Measurements from ENCODE around the gene CES1.
"Not testable (repeated sequence)": the region's sequence is repeated elsewhere in the genome, so short reads cannot be mapped to it uniquely, and the experiment has no call there.

Gene CES1

GRCh38 chr16:55808286-55808685 lies 24.6 kb downstream of the CES1 start:
- not testable (repeated sequence) for DNase-seq; H3K9ac ChIP-seq (ENCODE audit: low read length); H3K14ac ChIP-seq (ENCODE audit: low read length); H3K4ac ChIP-seq (ENCODE audit: low read depth, low read length); H3K9me3 ChIP-seq (ENCODE audit: insufficient read depth, low read depth, low read length); H2AK5ac ChIP-seq (ENCODE audit: low read length); H3K23ac ChIP-seq (ENCODE audit: low read length); H3K79me1 ChIP-seq (ENCODE audit: low read length); H4K91ac ChIP-seq (ENCODE audit: low read depth, low read length); H3K36me3 ChIP-seq (ENCODE audit: control insufficient read depth in 1 of 2, insufficient read depth in 2 of 2, low read length in 2 of 2); H3K79me2 ChIP-seq (ENCODE audit: control insufficient read depth, insufficient read depth, low read length, poor library complexity); H2BK12ac ChIP-seq (ENCODE audit: low read length); H3K27me3 ChIP-seq (ENCODE audit: insufficient read depth, low read length); H3K27ac ChIP-seq (ENCODE audit: low read depth, low read length); H2AFZ ChIP-seq (ENCODE audit: insufficient read depth, low read length, poor library complexity); H3K18ac ChIP-seq (ENCODE audit: low read length); H2BK5ac ChIP-seq (ENCODE audit: low read depth, low read length, poor library complexity); H3K4me1 ChIP-seq (ENCODE audit: control insufficient read depth in 1 of 2, insufficient read depth in 2 of 2, low read length in 2 of 2); H3K4me3 ChIP-seq (ENCODE audit: low read depth, low read length); H2BK120ac ChIP-seq (ENCODE audit: insufficient read depth, low read length, poor library complexity); H4K8ac ChIP-seq (ENCODE audit: low read depth, low read length); H3K4me2 ChIP-seq (ENCODE audit: low read length); H4K12ac ChIP-seq (ENCODE audit: low read depth, low read length)
- WGBS (ENCODE audit: extremely low coverage, insufficient coverage, insufficient read length): no CpG with 5 or more reads among the region's 1 CpG

- H3K9me3 ChIP-seq (ENCODE audit: insufficient read depth, low read depth, low read length); H3K9ac ChIP-seq (ENCODE audit: low read length); H3K23ac ChIP-seq (ENCODE audit: low read length); H3K27me3 ChIP-seq (ENCODE audit: insufficient read depth, low read length); H2AFZ ChIP-seq (ENCODE audit: insufficient read depth, low read length, poor library complexity); H2AK5ac ChIP-seq (ENCODE audit: low read length); H3K14ac ChIP-seq (ENCODE audit: low read length); H3K4me2 ChIP-seq (ENCODE audit: low read length); DNase-seq; H2BK5ac ChIP-seq (ENCODE audit: low read depth, low read length, poor library complexity); H3K79me1 ChIP-seq (ENCODE audit: low read length); H3K36me3 ChIP-seq (ENCODE audit: control insufficient read depth in 1 of 2, insufficient read depth in 2 of 2, low read length in 2 of 2); H3K79me2 ChIP-seq (ENCODE audit: control insufficient read depth, insufficient read depth, low read length, poor library complexity); H4K91ac ChIP-seq (ENCODE audit: low read depth, low read length); H3K18ac ChIP-seq (ENCODE audit: low read length); H2BK120ac ChIP-seq (ENCODE audit: insufficient read depth, low read length, poor library complexity); H3K4ac ChIP-seq (ENCODE audit: low read depth, low read length); H3K4me1 ChIP-seq (ENCODE audit: control insufficient read depth in 1 of 2, insufficient read depth in 2 of 2, low read length in 2 of 2); H4K8ac ChIP-seq (ENCODE audit: low read depth, low read length); H3K27ac ChIP-seq (ENCODE audit: low read depth, low read length); H3K4me3 ChIP-seq (ENCODE audit: low read depth, low read length); H4K12ac ChIP-seq (ENCODE audit: low read depth, low read length); H2BK12ac ChIP-seq (ENCODE audit: low read length): not testable (repeated sequence)
- no CpG with 5 or more reads among the region's 6 CpGs for WGBS (ENCODE audit: extremely low coverage, insufficient coverage, insufficient read length)
Measured at GRCh38 chr16:55805104-55805503, 27.8 kb downstream of the CES1 start.

- H4K91ac ChIP-seq (ENCODE audit: low read depth, low read length); H3K27ac ChIP-seq (ENCODE audit: low read depth, low read length); H3K4me2 ChIP-seq (ENCODE audit: low read length); H3K79me2 ChIP-seq (ENCODE audit: control insufficient read depth, insufficient read depth, low read length, poor library complexity); H3K9me3 ChIP-seq (ENCODE audit: insufficient read depth, low read depth, low read length); H2BK5ac ChIP-seq (ENCODE audit: low read depth, low read length, poor library complexity); H3K4me1 ChIP-seq (ENCODE audit: control insufficient read depth in 1 of 2, insufficient read depth in 2 of 2, low read length in 2 of 2); H3K4me3 ChIP-seq (ENCODE audit: low read depth, low read length); H3K27me3 ChIP-seq (ENCODE audit: insufficient read depth, low read length); H4K12ac ChIP-seq (ENCODE audit: low read depth, low read length); H2BK120ac ChIP-seq (ENCODE audit: insufficient read depth, low read length, poor library complexity); DNase-seq; H3K9ac ChIP-seq (ENCODE audit: low read length); H4K8ac ChIP-seq (ENCODE audit: low read depth, low read length); H3K79me1 ChIP-seq (ENCODE audit: low read length); H3K36me3 ChIP-seq (ENCODE audit: control insufficient read depth in 1 of 2, insufficient read depth in 2 of 2, low read length in 2 of 2); H3K18ac ChIP-seq (ENCODE audit: low read length); H3K4ac ChIP-seq (ENCODE audit: low read depth, low read length); H2AFZ ChIP-seq (ENCODE audit: insufficient read depth, low read length, poor library complexity); H3K23ac ChIP-seq (ENCODE audit: low read length); H2AK5ac ChIP-seq (ENCODE audit: low read length); H2BK12ac ChIP-seq (ENCODE audit: low read length); H3K14ac ChIP-seq (ENCODE audit: low read length): not testable (repeated sequence)
- no CpG with 5 or more reads among the region's 8 CpGs for WGBS (ENCODE audit: extremely low coverage, insufficient coverage, insufficient read length)
Measured at GRCh38 chr16:55803681-55804080, 29.2 kb downstream of the CES1 start.

- not testable (repeated sequence) for H2BK12ac ChIP-seq (ENCODE audit: low read length); H4K8ac ChIP-seq (ENCODE audit: low read depth, low read length); H4K12ac ChIP-seq (ENCODE audit: low read depth, low read length); H3K18ac ChIP-seq (ENCODE audit: low read length); H3K4me2 ChIP-seq (ENCODE audit: low read length); H3K27me3 ChIP-seq (ENCODE audit: insufficient read depth, low read length); H3K23ac ChIP-seq (ENCODE audit: low read length); H3K27ac ChIP-seq (ENCODE audit: low read depth, low read length); H2AK5ac ChIP-seq (ENCODE audit: low read length); H2BK120ac ChIP-seq (ENCODE audit: insufficient read depth, low read length, poor library complexity); H4K91ac ChIP-seq (ENCODE audit: low read depth, low read length); H3K14ac ChIP-seq (ENCODE audit: low read length); H3K79me1 ChIP-seq (ENCODE audit: low read length); H3K9ac ChIP-seq (ENCODE audit: low read length); DNase-seq; H3K36me3 ChIP-seq (ENCODE audit: control insufficient read depth in 1 of 2, insufficient read depth in 2 of 2, low read length in 2 of 2); H2BK5ac ChIP-seq (ENCODE audit: low read depth, low read length, poor library complexity); H3K4me1 ChIP-seq (ENCODE audit: control insufficient read depth in 1 of 2, insufficient read depth in 2 of 2, low read length in 2 of 2); H3K9me3 ChIP-seq (ENCODE audit: insufficient read depth, low read depth, low read length); H3K4me3 ChIP-seq (ENCODE audit: low read depth, low read length); H3K4ac ChIP-seq (ENCODE audit: low read depth, low read length); H2AFZ ChIP-seq (ENCODE audit: insufficient read depth, low read length, poor library complexity); H3K79me2 ChIP-seq (ENCODE audit: control insufficient read depth, insufficient read depth, low read length, poor library complexity)
- WGBS (ENCODE audit: extremely low coverage, insufficient coverage, insufficient read length): no CpG with 5 or more reads among the region's 11 CpGs
Measured at GRCh38 chr16:55792934-55793374, 39.9 kb downstream of the CES1 start.
